ENCODE data around the gene UCKL1.
A peak's percentile ranks its signal among the peaks of the same experiment; 100 is the strongest.

The UCKL1 gene

GRCh38 chr20:63958964-63959698 is 2.9 kb upstream of the UCKL1 start:
- peak; percentile 46 for DNase-seq (ENCODE audit: low read depth, low spot score)

GRCh38 chr20:63958471-63958870 is 2.3 kb upstream of the UCKL1 start:
- peak; percentile 28 for DNase-seq (ENCODE audit: low read depth, low spot score)

- DNase-seq (ENCODE audit: low read depth, low spot score): peak; percentile 83
Observed at GRCh38 chr20:63957690-63958441, 1.6 kb upstream of the UCKL1 start.

GRCh38 chr20:63957004-63957689 is 931 bp upstream of the UCKL1 start:
- peak; percentile 92 for DNase-seq (ENCODE audit: low read depth, low spot score)

- DNase-seq (ENCODE audit: low read depth, low spot score): no peak
Observed at GRCh38 chr20:63956664-63957003, 418 bp upstream of the UCKL1 start.

- DNase-seq (ENCODE audit: low read depth, low spot score): peak; percentile 52
Observed at GRCh38 chr20:63955281-63955826, 862 bp downstream of the UCKL1 start.

- no peak for DNase-seq (ENCODE audit: low read depth, low spot score)
Observed at GRCh38 chr20:63953764-63954429, 2.3 kb downstream of the UCKL1 start.

GRCh38 chr20:63952769-63953168 is 3.4 kb downstream of the UCKL1 start:
- DNase-seq (ENCODE audit: low read depth, low spot score): no peak

GRCh38 chr20:63952210-63952535 is 4.0 kb downstream of the UCKL1 start:
- DNase-seq (ENCODE audit: low read depth, low spot score): no peak

GRCh38 chr20:63951398-63952209 is 4.6 kb downstream of the UCKL1 start:
- no peak for DNase-seq (ENCODE audit: low read depth, low spot score)

- DNase-seq (ENCODE audit: low read depth, low spot score): no peak
Observed at GRCh38 chr20:63950701-63951397, 5.4 kb downstream of the UCKL1 start.

- no peak for DNase-seq (ENCODE audit: low read depth, low spot score)
Observed at GRCh38 chr20:63947638-63948456, 8.4 kb downstream of the UCKL1 start.

GRCh38 chr20:63946986-63947637 is 9.1 kb downstream of the UCKL1 start:
- DNase-seq (ENCODE audit: low read depth, low spot score): no peak

- DNase-seq (ENCODE audit: low read depth, low spot score): no peak
Observed at GRCh38 chr20:63945921-63946920, 10.0 kb downstream of the UCKL1 start.

- DNase-seq (ENCODE audit: low read depth, low spot score): no peak
Observed at GRCh38 chr20:63945031-63945658, 11.1 kb downstream of the UCKL1 start.

- DNase-seq (ENCODE audit: low read depth, low spot score): no peak
Observed at GRCh38 chr20:63944078-63944941, 11.9 kb downstream of the UCKL1 start.

GRCh38 chr20:63943808-63944077 is 12.5 kb downstream of the UCKL1 start:
- DNase-seq (ENCODE audit: low read depth, low spot score): no peak
